Pancreas (tissue), 10 donors: Measurements from ENCODE around the gene MAX. TPM values are rescaled to one million over a fixed set of nuclear protein-coding genes. Genes with fewer than 3 reads are reported as not detected.

Source experiments
- ATAC-seq, 4 donors: fragments of 200-7000 bp; cut with Tn5 transposase; one replicate each; pipeline versions ENCODE4 v1.8.0 to v1.9.1; 2020; ENCODE audit warnings: mild to moderate bottlenecking in 4 of 4, moderate library complexity in 4 of 4
- DNase-seq, 6 donors: peaks; one replicate each; pipeline ENCODE4 v3.0.0-alpha.2; 2020
- FAIRE-seq: peaks from 2 replicates; lab custom pipeline; 2012; peaks lifted over from hg19 to GRCh38; lab: Jason Lieb, UNC
- H3K27ac ChIP-seq, 4 donors: fragments of 200-600 bp; sonication (generic); 1 replicate in 3 of 4; 2 replicates in 1 of 4; pipeline versions ENCODE4 v1.5.0 to v1.8.0; 2020
- H3K27me3 ChIP-seq, 4 donors: fragments of 200-600 bp; one replicate each; pipeline ENCODE4 v1.8.0; 2021
- H3K36me3 ChIP-seq, 3 donors: fragments of 200-600 bp; sonication (generic) in 1 of 3; one replicate each; pipeline versions ENCODE4 v1.5.0 to v1.8.0; 2020 to 2021
- H3K4me1 ChIP-seq, 3 donors: fragments of 200-600 bp; one replicate each; pipeline ENCODE4 v1.8.0; 2021
- H3K4me3 ChIP-seq, 4 donors: fragments of 200-600 bp; sonication (generic) in 2 of 4; one replicate each; pipeline versions ENCODE4 v1.5.0 to v1.8.0; 2020 to 2021
- H3K9me3 ChIP-seq, 4 donors: fragments of 200-600 bp; one replicate each; pipeline ENCODE4 v1.8.0; 2021
- WGBS, 2 donors: extraction: QIAGEN DNeasy Blood & Tissue Kit; methylation state at CpG; one replicate each; pipeline ENCODE4 v1.1.7; 2013; 5-methylcytosine and 5-hydroxymethylcytosine counted together
- intact Hi-C, 3 donors: fragments of 100-400 bp; cut with DNase I; formaldehyde crosslinking; loops; one replicate each; pipeline versions ENCODE4 v1.11.1 to v1.14.2; 2022
- polyA plus RNA-seq, 2 donors: library from polyadenylated mRNA; stranded (reverse); fragments of 200-250 nt; gene quantifications; one replicate each; pipeline ENCODE4 v1.2.3, GENCODE V29; 2013
- total RNA-seq, 6 donors: library from RNA; stranded (reverse); fragmentation: NEBNext Ultra II Directional in 4 of 6; extraction: Animal tissue kit (Norgen Biotek cat#: 25700) in 4 of 6; gene quantifications; one replicate each; pipeline versions ENCODE4 v1.2.1 to v1.2.4, GENCODE V29; 2021 to 2023
- TF ChIP-seq, protein P1 (sequence below), 4 donors: fragments of 200-600 bp; sonication (generic) in 3 of 4; IDR thresholded peaks; one replicate each; pipeline versions ENCODE4 v1.5.0 to v1.8.0; 2021; ENCODE audit warnings: antibody characterized with exemption in 4 of 4
- donor health status: healthy with polysubstance abuse.
- donor health status: DM: no; HTN: no; CAD: no; lungs with moderate emphysema.
- donor health status: DM: no; HTN: no; CAD: no.
- donor health status: control.
- donor health status: control.
- donor health status: Bipolar disorder and iron deficiency.
- donor health status: DM: yes; HTN: yes; CAD: no.
- donor health status: DM: no; HTN: no; CAD: no.
- donor health status: DM: no; HTN: no; CAD: no.
- donor health status: DM: yes; HTN: yes; CAD: no.

MAX gene
- total and polyA plus RNA-seq, 8 donors: 19.7 to 48.9 (median 34.5) TPM

GRCh38 chr14:65072256-65072655 is 30.1 kb downstream of the MAX start:
- TF ChIP-seq, protein P1, sequence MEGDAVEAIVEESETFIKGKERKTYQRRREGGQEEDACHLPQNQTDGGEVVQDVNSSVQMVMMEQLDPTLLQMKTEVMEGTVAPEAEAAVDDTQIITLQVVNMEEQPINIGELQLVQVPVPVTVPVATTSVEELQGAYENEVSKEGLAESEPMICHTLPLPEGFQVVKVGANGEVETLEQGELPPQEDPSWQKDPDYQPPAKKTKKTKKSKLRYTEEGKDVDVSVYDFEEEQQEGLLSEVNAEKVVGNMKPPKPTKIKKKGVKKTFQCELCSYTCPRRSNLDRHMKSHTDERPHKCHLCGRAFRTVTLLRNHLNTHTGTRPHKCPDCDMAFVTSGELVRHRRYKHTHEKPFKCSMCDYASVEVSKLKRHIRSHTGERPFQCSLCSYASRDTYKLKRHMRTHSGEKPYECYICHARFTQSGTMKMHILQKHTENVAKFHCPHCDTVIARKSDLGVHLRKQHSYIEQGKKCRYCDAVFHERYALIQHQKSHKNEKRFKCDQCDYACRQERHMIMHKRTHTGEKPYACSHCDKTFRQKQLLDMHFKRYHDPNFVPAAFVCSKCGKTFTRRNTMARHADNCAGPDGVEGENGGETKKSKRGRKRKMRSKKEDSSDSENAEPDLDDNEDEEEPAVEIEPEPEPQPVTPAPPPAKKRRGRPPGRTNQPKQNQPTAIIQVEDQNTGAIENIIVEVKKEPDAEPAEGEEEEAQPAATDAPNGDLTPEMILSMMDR (IDR thresholded peaks at IDR 0.05): no peak
- Histone ChIP-seq H3K27ac (no peak overlapping the region), H3K9me3 (no peaks in the 10 kb centered on the region), H3K36me3 (peaks cover 0 to 14% (median 12%) of the 10 kb centered on the region in 3 donors), H3K27me3 (no peaks in the 10 kb centered on the region), H3K4me1 (peaks cover 7 to 26% (median 11%) of the 10 kb centered on the region in 3 donors), H3K4me3 (no peak overlapping the region)
- ATAC-seq: no peak
- no peak for DNase-seq
- intact Hi-C loops: no loop called here
- WGBS, 2 donors: 91 to 92% methylated on average over 6 of the region's 6 CpGs
- FAIRE-seq: no peak

DNA sequence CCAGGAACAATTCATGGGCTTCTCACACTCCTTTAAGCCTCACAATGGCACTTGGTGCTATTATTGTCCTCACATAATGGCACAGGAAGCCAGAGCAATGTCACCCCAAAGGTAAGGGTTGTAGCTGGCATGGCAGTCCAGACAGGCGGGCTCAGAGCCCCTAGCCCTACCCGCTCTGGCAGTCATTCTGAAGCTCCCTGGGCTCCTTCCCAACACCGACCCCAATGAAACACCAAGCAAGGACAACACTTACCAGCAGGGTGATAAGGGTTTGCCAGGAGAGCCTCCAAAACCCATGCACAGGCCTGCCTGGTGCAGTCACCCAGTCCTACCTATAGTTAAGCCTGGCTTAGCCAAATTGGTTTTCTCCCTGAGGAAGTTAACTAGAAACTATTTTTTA is 30.8 kb downstream of the MAX start:
- no peak for ATAC-seq
- no peaks in the 10 kb centered on the region for H3K27me3 ChIP-seq
- TF ChIP-seq, protein P1 (IDR thresholded peaks at IDR 0.05): no peak
- H3K36me3 ChIP-seq: peaks cover 0 to 11% (median 8%) of the 10 kb centered on the region in 3 donors
- FAIRE-seq: no peak
- intact Hi-C loops: no loop called here
- H3K4me1 ChIP-seq: peaks cover 7 to 26% (median 11%) of the 10 kb centered on the region in 3 donors
- peak overlapping the region in 1 of 4 donors; percentile 56 for H3K27ac ChIP-seq
- WGBS, 2 donors: 78 to 84% methylated on average over 3 of the region's 3 CpGs
- no peak for DNase-seq
- no peak overlapping the region for H3K4me3 ChIP-seq
- no peaks in the 10 kb centered on the region for H3K9me3 ChIP-seq

- Histone ChIP-seq H3K4me3 (peak overlapping the region in 1 of 4 donors; percentile 25), H3K27ac (peak overlapping the region in 3 of 4 donors; percentile 17 to 59 (median 56)), H3K27me3 (no peaks in the 10 kb centered on the region), H3K36me3 (peaks cover 0 to under 1% (median 0%) of the 10 kb centered on the region in 3 donors), H3K9me3 (no peaks in the 10 kb centered on the region), H3K4me1 (peaks cover 7 to 26% (median 11%) of the 10 kb centered on the region in 3 donors)
- DNase-seq (peak; percentile 76 to 91 (median 80)), ATAC-seq (peak; percentile 95 to 98 (median 97)), FAIRE-seq (no peak)
- TF ChIP-seq, protein P1 (IDR thresholded peaks at IDR 0.05): no peak
- WGBS, 2 donors: 8 to 12% methylated on average over 12 of the region's 12 CpGs
- intact Hi-C loops: no loop called here
These were observed 31.8 kb downstream of the MAX start for GRCh38 chr14:65070471-65070976.

DNA sequence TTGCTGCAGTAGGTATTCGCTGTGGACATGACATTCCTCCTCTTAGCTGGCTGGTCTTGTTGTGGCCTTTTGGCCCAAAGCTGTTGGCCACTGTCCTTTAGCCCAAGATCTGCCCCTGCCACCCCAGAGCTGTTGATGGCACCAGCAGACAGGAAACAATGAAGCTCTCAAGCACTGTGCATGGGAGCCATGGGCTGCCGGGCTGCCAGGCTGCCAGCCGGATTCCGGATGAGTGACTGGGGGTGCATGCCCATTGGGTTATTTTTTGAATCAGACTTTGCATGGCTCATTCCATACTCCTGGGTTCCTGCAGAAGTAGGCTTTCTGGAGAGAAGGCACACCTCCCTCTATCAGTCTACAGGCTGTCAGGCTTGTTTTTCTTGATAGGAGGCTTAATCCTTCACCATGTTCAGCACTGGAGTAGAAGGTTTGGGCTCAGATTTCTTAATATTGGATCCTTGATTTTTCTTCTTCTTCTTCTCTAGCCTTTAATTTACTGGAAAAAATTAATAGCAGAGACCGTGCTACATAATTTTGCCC is 32.4 kb downstream of the MAX start:
- FAIRE-seq (no peak), DNase-seq (no peak), ATAC-seq (peak in 3 of 4 donors; percentile 6 to 15 (median 14))
- 73 to 74% methylated on average over 5 of the region's 5 CpGs for WGBS, 2 donors
- intact Hi-C loops: no loop called here
- no peaks in the 10 kb centered on the region for H3K9me3 ChIP-seq
- no peaks in the 10 kb centered on the region for H3K27me3 ChIP-seq
- H3K27ac ChIP-seq: peak overlapping the region in 3 of 4 donors; percentile 17 to 59 (median 56)
- no peaks in the 10 kb centered on the region for H3K36me3 ChIP-seq
- TF ChIP-seq, protein P1 (IDR thresholded peaks at IDR 0.05): no peak
- peaks cover 7 to 26% (median 11%) of the 10 kb centered on the region in 3 donors for H3K4me1 ChIP-seq
- H3K4me3 ChIP-seq: no peak overlapping the region

DNA sequence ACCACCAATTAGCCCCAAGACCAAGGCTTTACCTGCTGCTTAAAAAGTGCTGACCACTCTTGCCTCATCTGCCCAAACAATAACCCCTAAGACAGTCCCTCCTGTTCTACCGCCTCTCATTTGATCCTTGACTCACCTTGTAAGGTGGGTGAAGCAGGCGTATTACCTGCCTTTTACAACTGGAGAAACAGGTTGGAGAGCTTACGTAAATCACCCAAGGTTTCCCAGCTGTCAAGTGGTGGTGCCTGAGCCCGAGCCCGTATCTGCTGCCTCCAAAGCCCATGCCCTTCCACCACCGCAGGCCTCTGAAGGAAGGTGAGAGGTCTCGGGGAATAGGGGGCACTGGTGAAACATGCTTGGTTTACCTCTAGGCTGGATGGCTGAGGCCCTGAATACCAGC is 36.6 kb downstream of the MAX start:
- TF ChIP-seq, protein P1 (IDR thresholded peaks at IDR 0.05): no peak
- H3K36me3 ChIP-seq: peaks cover 0 to 23% (median 12%) of the 10 kb centered on the region in 3 donors
- H3K27me3 ChIP-seq: no peaks in the 10 kb centered on the region
- intact Hi-C loops: no loop called here
- ATAC-seq (no peak), FAIRE-seq (no peak), DNase-seq (no peak)
- H3K4me3 ChIP-seq: no peak overlapping the region
- H3K4me1 ChIP-seq: peaks cover 7 to 11% (median 11%) of the 10 kb centered on the region in 3 donors
- H3K27ac ChIP-seq: no peak overlapping the region
- H3K9me3 ChIP-seq: no peaks in the 10 kb centered on the region
- 92 to 96% methylated on average over 7 of the region's 7 CpGs for WGBS, 2 donors
